Activated T-helper 1 cell treated with Interleukin-2 at 50 U/mL for 16 hours (primary cell): ENCODE results near the gene LYPLA2.

ENCODE experiments used
- DNase-seq: peaks from one replicate; pipeline ENCODE4 v3.0.0-alpha.2; 2020; ENCODE audit warnings: low read depth

LYPLA2 gene

GRCh38 chr1:23790696-23791515 lies at the start of gene LYPLA2:
Gene LYPLA2 (plus strand): TSS chr1:23791145. CDS start chr1:23792683, 1,538 bp downstream.
- peak; percentile 77 for DNase-seq

DNA sequence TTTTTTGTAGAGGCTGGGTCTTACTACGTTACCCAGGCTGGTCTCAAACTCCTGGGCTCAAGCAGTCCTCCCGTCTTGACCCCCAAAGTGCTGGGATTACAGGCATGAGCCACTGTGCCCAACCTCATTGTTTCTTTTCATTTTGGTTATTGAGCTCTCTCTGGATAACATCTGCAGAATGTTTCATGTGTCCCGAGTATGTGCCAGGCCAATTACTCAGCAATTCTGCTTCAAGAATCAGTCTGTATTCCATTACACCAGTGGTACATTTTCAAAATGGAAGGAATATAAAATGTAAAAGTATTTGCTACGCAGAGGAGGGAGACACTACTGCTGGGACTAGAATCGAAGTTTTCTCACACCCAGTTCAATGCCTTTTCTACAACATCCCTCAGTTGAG lies 49.3 kb upstream of the LYPLA2 start:
- DNase-seq, result no peak

GRCh38 chr1:23742670-23743286 lies 48.2 kb upstream of the LYPLA2 start:
- no peak for DNase-seq

DNA sequence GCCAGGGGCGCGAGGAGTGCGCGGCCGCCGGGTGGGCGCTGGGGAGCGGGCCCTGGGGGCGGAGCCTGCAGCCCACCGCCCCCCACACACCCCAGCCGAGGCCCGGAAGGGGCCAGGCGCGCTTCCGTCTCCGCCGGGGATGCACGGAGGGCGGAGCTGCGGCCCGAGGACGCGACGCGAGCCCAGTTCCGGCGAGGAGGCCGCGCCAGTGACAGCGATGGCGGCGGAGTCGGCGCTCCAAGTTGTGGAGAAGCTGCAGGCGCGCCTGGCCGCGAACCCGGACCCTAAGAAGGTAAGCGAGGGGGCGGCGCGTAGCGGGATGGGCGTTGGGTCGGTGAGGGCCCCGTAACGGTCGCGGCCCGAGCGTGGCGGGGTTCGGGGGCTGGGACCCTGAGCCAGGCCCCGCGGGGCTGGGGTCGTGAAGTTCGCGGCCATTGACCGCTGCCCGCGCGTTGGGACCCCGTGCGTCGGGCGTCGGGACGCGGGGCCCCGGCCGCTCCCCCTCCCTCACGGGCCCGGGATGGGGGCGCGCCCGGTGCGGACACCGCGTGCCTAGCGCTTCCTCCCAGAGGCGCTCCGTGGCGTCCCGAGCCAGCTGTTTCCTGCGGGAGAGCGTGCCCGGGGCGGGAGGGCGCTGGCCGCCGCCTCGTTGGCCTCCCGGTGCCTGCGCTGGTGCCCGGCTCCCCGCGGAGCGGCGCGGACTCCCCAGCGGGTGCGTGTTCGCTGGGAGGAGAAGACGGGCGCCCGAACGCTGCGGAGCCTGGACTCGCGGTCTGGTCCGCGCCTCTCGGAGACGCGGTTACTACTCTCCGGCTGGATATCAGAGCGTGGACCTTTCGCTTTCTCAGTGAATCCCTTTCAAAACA lies 47.4 kb upstream of the LYPLA2 start, which contains the start of gene ELOA:
TSS of gene ELOA (plus strand) at position 185 of the 866 bp plus-strand sequence. CDS start at position 218, 33 bp downstream.
- DNase-seq, result peak; percentile 71

- no peak for DNase-seq
Measured at GRCh38 chr1:23745515-23745914, 45.4 kb upstream of the LYPLA2 start.

- DNase-seq, result no peak
Measured at GRCh38 chr1:23748016-23748415, 42.9 kb upstream of the LYPLA2 start.

DNA sequence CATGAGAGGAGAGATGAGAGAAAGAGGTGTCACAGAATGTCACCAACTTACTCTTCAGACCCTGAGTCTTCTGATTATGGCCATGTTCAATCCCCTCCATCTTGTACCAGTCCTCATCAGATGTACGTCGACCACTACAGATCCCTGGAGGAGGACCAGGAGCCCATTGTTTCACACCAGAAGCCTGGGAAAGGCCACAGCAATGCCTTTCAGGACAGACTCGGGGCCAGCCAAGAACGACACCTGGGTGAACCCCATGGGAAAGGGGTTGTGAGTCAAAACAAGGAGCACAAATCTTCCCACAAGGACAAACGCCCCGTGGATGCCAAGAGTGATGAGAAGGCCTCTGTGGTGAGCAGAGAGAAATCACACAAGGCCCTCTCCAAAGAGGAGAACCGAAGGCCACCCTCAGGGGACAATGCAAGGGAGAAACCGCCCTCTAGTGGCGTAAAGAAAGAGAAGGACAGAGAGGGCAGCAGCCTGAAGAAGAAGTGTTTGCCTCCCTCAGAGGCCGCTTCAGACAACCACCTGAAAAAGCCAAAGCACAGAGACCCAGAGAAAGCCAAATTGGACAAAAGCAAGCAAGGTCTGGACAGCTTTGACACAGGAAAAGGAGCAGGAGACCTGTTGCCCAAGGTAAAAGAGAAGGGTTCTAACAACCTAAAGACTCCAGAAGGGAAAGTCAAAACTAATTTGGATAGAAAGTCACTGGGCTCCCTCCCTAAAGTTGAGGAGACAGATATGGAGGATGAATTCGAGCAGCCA lies 39.7 kb upstream of the LYPLA2 start:
- no peak for DNase-seq

GRCh38 chr1:23751815-23752200 lies 39.1 kb upstream of the LYPLA2 start:
- no peak for DNase-seq

DNA sequence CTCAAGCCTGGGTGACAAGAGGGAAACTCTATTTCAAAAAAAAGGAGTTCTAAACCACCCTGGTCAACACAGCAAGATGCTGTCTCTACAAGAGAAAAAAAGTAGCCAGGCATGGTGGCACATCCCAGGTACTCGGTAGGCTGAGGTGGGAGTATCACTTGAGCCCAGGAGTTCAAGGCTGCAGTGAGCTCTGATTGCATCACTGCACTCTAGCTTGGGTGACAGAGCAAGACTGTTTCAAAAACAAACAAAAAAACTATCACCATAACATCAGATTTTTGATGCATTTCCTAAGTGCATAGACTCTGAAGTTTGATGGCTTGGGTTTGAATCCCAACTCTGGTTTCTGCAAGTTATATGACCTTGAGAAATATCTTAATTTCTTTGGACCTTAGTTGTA lies 38.0 kb upstream of the LYPLA2 start:
- no peak for DNase-seq

DNA sequence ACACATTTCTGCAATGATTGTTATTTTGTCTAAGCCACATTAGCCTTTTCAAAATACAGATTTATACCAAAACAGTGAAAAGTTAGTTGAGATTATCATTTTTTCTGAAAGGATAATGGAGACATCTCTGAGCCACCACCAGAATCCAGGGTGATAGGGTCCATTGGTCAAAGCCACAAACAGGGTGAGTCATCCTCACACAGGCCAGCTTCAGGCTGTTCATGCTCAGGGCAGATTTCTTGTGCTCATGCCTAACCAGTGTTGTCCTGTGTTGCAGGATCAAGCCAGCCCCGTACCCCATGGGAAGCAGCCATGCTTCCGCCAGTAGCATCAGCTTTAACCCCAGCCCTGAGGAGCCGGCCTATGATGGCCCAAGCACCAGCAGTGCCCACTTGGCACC lies 34.3 kb upstream of the LYPLA2 start:
- DNase-seq, result no peak

GRCh38 chr1:23757812-23758211 lies 33.1 kb upstream of the LYPLA2 start:
- DNase-seq, result no peak

- no peak for DNase-seq
Measured at GRCh38 chr1:23759277-23759676, 31.7 kb upstream of the LYPLA2 start.

- DNase-seq, result no peak
Measured at GRCh38 chr1:23763041-23763577, 27.8 kb upstream of the LYPLA2 start.

- DNase-seq, result no peak
Measured at GRCh38 chr1:23768733-23769132, 22.2 kb upstream of the LYPLA2 start.

DNA sequence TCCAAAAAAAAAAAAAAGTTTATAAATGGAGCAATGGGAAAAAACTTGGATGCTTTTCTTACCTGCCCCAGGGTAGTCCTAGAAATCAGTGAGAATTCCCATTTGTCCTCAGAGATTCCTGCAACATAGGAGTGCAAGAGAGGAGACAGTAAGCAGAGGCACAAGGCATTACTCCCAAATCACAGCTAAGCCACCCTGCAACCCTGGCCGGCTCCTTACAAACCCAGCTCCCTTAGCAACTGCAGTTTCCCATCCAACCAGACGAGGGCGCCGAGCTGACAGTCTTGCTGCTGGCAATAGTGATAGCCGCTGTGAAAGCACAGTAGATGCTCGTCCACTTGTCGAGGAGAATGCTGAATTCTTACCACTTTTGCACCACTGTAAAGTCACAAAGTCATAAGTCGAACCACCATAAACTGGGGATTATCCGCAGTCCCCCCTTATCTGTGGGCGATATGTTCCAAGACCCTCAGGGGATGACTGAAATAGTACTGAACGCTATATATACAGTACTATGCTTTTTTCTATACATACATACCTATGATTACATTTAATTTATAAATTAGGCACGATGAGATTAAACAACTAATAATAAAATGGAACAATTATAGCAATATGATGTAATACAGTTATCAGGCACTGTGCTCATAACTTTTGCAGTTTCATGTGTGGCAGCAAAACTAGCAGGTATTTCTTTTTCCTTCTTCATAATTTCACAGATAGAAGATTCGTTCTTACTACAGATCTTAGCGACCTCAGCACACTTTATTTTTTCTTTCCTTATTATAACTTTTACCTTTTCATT lies 18.7 kb upstream of the LYPLA2 start:
- peak; percentile 67 for DNase-seq

DNA sequence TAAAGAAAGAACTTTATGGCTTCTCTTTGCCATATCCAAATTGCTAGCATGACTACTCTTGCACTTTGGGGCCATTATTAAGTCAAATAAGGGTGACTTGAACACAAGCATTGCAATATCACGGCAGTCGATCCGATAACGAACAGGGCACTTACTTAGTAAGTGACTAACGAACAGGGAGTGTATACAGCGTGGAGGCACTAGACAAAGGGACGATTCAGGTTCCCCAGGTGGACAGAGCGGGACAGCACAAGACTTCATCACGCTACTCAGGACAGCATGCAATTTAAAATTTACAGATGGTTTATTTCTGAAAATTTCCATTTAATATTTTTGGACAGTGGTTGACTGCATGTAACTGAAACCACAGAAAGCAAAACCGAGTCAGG lies 18.1 kb upstream of the LYPLA2 start:
- no peak for DNase-seq

DNA sequence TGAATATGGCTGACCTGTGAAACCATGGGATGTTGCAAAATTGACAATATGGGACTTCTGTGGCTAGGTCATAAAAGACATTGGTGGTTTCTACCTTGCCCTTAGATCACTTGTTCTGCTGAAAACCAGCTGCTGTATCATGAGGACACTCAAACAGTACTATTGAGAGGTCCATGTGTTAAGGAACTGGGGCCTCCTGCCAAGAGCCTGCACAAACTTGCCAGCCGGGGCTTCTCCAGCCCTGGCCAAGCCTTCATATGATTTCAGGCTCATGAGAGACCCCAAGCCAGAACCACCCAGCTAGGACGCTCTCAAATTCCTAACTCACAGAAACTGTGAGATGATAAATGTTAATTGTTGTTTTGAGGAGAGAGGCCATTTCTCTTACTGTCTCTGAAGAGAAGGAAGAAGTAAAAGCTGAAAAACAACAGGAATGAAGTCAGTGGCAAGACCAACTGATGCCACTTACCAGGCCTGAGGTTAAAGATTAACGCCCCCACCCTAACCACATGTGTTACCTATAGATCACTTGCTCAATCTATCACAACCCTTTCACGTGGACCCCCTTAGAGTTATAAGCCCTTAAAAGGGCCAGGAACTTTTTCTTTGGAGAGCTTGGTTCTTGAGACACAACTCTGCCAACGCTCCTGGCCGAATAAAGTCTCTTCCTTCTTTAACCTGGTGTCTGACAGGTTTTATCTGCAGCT lies 16.6 kb upstream of the LYPLA2 start:
- no peak for DNase-seq

DNA sequence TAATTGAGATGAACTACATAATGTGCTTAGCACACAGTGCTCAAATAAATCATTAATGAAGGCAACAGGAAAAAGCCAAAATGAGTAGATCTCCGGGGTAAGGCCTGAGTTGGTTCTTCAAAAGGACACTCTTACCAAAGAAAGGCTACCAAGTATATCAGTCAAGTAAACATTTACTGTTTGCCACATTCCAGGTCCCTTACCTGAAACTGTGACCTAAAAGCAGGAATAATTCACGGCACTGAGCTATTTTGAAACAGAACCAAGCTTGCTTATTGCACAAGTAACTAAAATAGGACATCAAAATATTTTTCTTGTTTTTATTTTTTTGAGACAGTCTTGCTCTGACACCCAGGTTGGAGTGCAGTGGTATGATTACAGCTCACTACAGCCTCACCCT lies 14.7 kb upstream of the LYPLA2 start:
- DNase-seq, result no peak

DNA sequence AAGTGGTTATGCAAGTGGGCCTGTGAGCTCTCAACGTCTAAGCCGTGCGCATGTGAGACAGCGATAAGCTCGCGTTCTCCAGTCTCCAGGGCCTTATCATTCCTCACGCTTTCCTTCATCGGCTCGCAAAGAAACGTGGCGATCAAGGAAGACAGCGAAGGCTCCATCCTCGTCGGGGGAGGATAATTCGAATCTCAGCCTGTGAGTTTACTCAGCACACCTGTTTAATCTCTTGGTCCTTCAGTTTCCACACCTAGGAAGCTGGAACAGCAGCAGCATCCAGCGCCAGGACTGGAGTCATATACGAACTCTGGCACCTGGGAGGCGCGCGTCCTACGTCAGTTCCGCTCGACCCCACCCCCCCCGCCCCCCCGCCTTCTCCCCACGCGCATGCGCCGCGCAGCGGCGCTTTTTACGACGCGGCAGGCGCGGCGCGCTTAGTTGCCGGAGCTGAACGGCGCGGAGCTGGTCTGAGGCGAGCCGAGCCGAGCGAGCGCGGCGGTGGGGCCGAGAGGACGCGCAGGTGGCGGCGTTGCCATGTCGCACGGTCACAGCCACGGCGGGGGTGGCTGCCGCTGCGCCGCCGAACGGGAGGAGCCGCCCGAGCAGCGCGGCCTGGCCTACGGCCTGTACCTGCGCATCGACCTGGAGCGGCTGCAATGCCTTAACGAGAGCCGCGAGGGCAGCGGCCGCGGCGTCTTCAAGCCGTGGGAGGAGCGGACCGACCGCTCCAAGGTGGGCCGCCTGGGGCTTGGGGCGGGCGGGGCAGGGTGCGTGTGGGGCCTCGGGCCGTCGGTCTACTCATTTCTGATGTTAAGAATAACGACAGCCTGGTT lies 12.7 kb upstream of the LYPLA2 start, which contains the start of gene PITHD1:
TSS of gene PITHD1 (plus strand) at position 440 of the 836 bp plus-strand sequence. CDS start at position 538, 98 bp downstream.
- peak; percentile 72 for DNase-seq
